OCI-LY3 (cell line): Measurements from ENCODE around the gene DPYSL4.

Experiments used
- H2AFZ ChIP-seq: fragments of 200-600, 300-600 bp; shearing (Covaris generic); 2 replicates; pipeline ENCODE4 v1.6.0; 2014; ENCODE audit warnings: antibody characterized with exemption, low read depth, low read length
- H3K27ac ChIP-seq: fragments of 200-600, 300-600 bp; sonication (generic); 2 replicates; pipeline ENCODE4 v1.5.1; 2014; ENCODE audit warnings: mild to moderate bottlenecking, low read length, moderate library complexity, mixed read lengths
- H3K27me3 ChIP-seq: fragments of 200-600, 300-600 bp; sonication (generic); 2 replicates; pipeline ENCODE4 v1.6.1; 2014; ENCODE audit warnings: low read depth, low read length, mixed read lengths
- H3K36me3 ChIP-seq: fragments of 200-600, 300-600 bp; sonication (generic); replicated peaks from 2 replicates; pipeline ENCODE3; 2014; ENCODE audit warnings: low read depth, low read length, mixed read lengths
- H3K4me1 ChIP-seq: fragments of 300-600, 200-600 bp; sonication (generic); 2 replicates; pipeline ENCODE4 v1.6.1; 2014; ENCODE audit warnings: low read length, mixed read lengths
- H3K4me2 ChIP-seq: fragments of 200-600, 300-600 bp; sonication (generic); 2 replicates; pipeline ENCODE4 v1.6.1; 2014; ENCODE audit warnings: low read length, mixed read lengths
- H3K4me3 ChIP-seq: fragments of 300-600, 200-600 bp; sonication (generic); 2 replicates; pipeline ENCODE4 v1.5.1; 2014; ENCODE audit warnings: antibody characterized with exemption, mild to moderate bottlenecking, low read length, moderate library complexity
- H3K79me2 ChIP-seq: fragments of 300-600, 200-600 bp; shearing (Covaris generic); 2 replicates; pipeline ENCODE4 v1.6.1; 2014; ENCODE audit warnings: mild to moderate bottlenecking, low read length, mixed read lengths
- H3K9ac ChIP-seq: fragments of 300-600, 200-600 bp; shearing (Covaris generic); 2 replicates; pipeline ENCODE4 v1.6.0; 2014; ENCODE audit warnings: mild to moderate bottlenecking, low read length, moderate library complexity
- H3K9me3 ChIP-seq: fragments of 200-600, 300-600 bp; shearing (Covaris generic); 2 replicates; pipeline ENCODE4 v1.6.1; 2014; ENCODE audit warnings: low read length, mixed read lengths; ENCODE audit not compliant: insufficient read depth
- H4K20me1 ChIP-seq: fragments of 200-600, 300-600 bp; sonication (generic); 2 replicates; pipeline ENCODE4 v1.6.1; 2016; ENCODE audit warnings: low read length, mixed read lengths; ENCODE audit not compliant: insufficient read depth
- EZH2phosphoT487 ChIP-seq: fragments of 200-600 bp; shearing (Covaris generic); IDR thresholded peaks from 2 replicates; pipeline ENCODE4 v1.6.1; 2018; ENCODE audit warnings: antibody characterized with exemption, mixed run types, low read depth
- TF ChIP-seq, protein P1 (sequence below): fragments of 200-600, 300-600 bp; sonication (generic); IDR thresholded peaks from 2 replicates; pipeline ENCODE4 v1.5.1; 2014; ENCODE audit warnings: antibody characterized with exemption, low read length, low read depth

The DPYSL4 gene

GRCh38 chr10:132236161-132236560 is 49.4 kb downstream of the DPYSL4 start:
- Histone ChIP-seq H4K20me1 (no peaks in the 10 kb centered on the region), H3K9me3 (no peaks in the 10 kb centered on the region), H3K27ac (no peak overlapping the region), H3K79me2 (no peaks in the 10 kb centered on the region), H3K36me3 (no peaks in the 10 kb centered on the region), H3K27me3 (no peaks in the 10 kb centered on the region), H3K4me2 (no peak overlapping the region), H3K4me1 (peaks cover 13% of the 10 kb centered on the region), H3K9ac (no peak overlapping the region), H2AFZ (no peak overlapping the region), H3K4me3 (no peak overlapping the region)
- TF ChIP-seq EZH2phosphoT487, result no peak
- TF ChIP-seq, protein P1, sequence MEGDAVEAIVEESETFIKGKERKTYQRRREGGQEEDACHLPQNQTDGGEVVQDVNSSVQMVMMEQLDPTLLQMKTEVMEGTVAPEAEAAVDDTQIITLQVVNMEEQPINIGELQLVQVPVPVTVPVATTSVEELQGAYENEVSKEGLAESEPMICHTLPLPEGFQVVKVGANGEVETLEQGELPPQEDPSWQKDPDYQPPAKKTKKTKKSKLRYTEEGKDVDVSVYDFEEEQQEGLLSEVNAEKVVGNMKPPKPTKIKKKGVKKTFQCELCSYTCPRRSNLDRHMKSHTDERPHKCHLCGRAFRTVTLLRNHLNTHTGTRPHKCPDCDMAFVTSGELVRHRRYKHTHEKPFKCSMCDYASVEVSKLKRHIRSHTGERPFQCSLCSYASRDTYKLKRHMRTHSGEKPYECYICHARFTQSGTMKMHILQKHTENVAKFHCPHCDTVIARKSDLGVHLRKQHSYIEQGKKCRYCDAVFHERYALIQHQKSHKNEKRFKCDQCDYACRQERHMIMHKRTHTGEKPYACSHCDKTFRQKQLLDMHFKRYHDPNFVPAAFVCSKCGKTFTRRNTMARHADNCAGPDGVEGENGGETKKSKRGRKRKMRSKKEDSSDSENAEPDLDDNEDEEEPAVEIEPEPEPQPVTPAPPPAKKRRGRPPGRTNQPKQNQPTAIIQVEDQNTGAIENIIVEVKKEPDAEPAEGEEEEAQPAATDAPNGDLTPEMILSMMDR, result no peak

- TF ChIP-seq, protein P1, result no peak
- TF ChIP-seq EZH2phosphoT487, result no peak
- H2AFZ ChIP-seq, result no peak overlapping the region
- no peak overlapping the region for H3K27ac ChIP-seq
- H3K4me3 ChIP-seq, result no peak overlapping the region
- no peaks in the 10 kb centered on the region for H3K27me3 ChIP-seq
- no peak overlapping the region for H3K9ac ChIP-seq
- H3K4me1 ChIP-seq, result peaks cover 11% of the 10 kb centered on the region
- no peaks in the 10 kb centered on the region for H3K36me3 ChIP-seq
- H4K20me1 ChIP-seq, result no peaks in the 10 kb centered on the region
- H3K79me2 ChIP-seq, result no peaks in the 10 kb centered on the region
- no peaks in the 10 kb centered on the region for H3K9me3 ChIP-seq
- no peak overlapping the region for H3K4me2 ChIP-seq
These were observed 50.1 kb downstream of the DPYSL4 start for GRCh38 chr10:132236881-132237280.

GRCh38 chr10:132237396-132237795 is 50.6 kb downstream of the DPYSL4 start:
- H3K9me3 ChIP-seq, result no peaks in the 10 kb centered on the region
- H3K4me2 ChIP-seq, result no peak overlapping the region
- no peaks in the 10 kb centered on the region for H3K79me2 ChIP-seq
- no peak overlapping the region for H3K27ac ChIP-seq
- TF ChIP-seq, protein P1, result no peak
- TF ChIP-seq EZH2phosphoT487, result no peak
- H3K27me3 ChIP-seq, result no peaks in the 10 kb centered on the region
- H2AFZ ChIP-seq, result no peak overlapping the region
- H4K20me1 ChIP-seq, result no peaks in the 10 kb centered on the region
- H3K36me3 ChIP-seq, result no peaks in the 10 kb centered on the region
- H3K4me3 ChIP-seq, result no peak overlapping the region
- no peak overlapping the region for H3K9ac ChIP-seq
- peaks cover 6% of the 10 kb centered on the region for H3K4me1 ChIP-seq

GRCh38 chr10:132237871-132238270 is 51.1 kb downstream of the DPYSL4 start:
- H3K27ac ChIP-seq, result no peak overlapping the region
- no peaks in the 10 kb centered on the region for H3K9me3 ChIP-seq
- H3K4me3 ChIP-seq, result no peak overlapping the region
- peaks cover 1% of the 10 kb centered on the region for H3K4me1 ChIP-seq
- no peak overlapping the region for H3K9ac ChIP-seq
- no peaks in the 10 kb centered on the region for H3K36me3 ChIP-seq
- H3K79me2 ChIP-seq, result no peaks in the 10 kb centered on the region
- no peaks in the 10 kb centered on the region for H4K20me1 ChIP-seq
- H3K4me2 ChIP-seq, result no peak overlapping the region
- H2AFZ ChIP-seq, result no peak overlapping the region
- H3K27me3 ChIP-seq, result no peaks in the 10 kb centered on the region
- TF ChIP-seq EZH2phosphoT487, result no peak
- TF ChIP-seq, protein P1, result no peak
